Testis (tissue), 2 donors: ENCODE results near the gene KATNAL1.

Source experiments
- CTCF ChIP-seq, 3 experiments: fragments of 450-650 bp in 2 of 3; fragments of 200-600 bp in 1 of 3; sonication (generic) in 1 of 3; IDR thresholded peaks; one replicate each; pipeline ENCODE4 v1.5.1; 2016 to 2019; ENCODE audit warnings: antibody characterized with exemption in 3 of 3, mild to moderate bottlenecking in 2 of 3, moderate library complexity in 1 of 3
- POLR2A ChIP-seq: fragments of 450-650 bp; IDR thresholded peaks from one replicate; pipeline ENCODE4 v1.6.1; 2017; ENCODE audit warnings: antibody characterized with exemption, mild to moderate bottlenecking, moderate library complexity

GRCh38 chr13:30212256-30212655 is 95.1 kb downstream of the KATNAL1 start:
- TF ChIP-seq CTCF (IDR thresholded peaks at IDR 0.05) (no peak), POLR2A (no peak)
